Aorta (tissue), 5 donors: ENCODE results near the gene PCDHA9. TPM values are rescaled to one million over a fixed set of nuclear protein-coding genes. Genes with fewer than 3 reads are reported as not detected.
"Not testable (repeated sequence)": the region's sequence is repeated elsewhere in the genome, so short reads cannot be mapped to it uniquely, and the experiment has no call there.

Source experiments
- ATAC-seq: fragments of 200-7000 bp; cut with Tn5 transposase; one replicate; pipeline ENCODE4 v1.9.1; 2022; ENCODE audit warnings: moderate library complexity; ENCODE audit not compliant: low FRiP score
- DNase-seq, 2 donors: peaks; one replicate each; pipeline ENCODE4 v3.0.0-alpha.2; 2020
- H3K27ac ChIP-seq, 2 donors: one replicate each; pipeline ENCODE4 v1.5.1; 2013; ENCODE audit warnings: low read length in 2 of 2, mild to moderate bottlenecking in 2 of 2, moderate library complexity in 2 of 2, control low read depth in 1 of 2, inconsistent platforms in 1 of 2, low read depth in 1 of 2
- H3K27me3 ChIP-seq, 2 donors: one replicate each; pipeline ENCODE4 v1.6.1; 2013; ENCODE audit warnings: control low read depth in 1 of 2, low read length in 1 of 2, mild to moderate bottlenecking in 1 of 2, moderate library complexity in 1 of 2; ENCODE audit not compliant: insufficient read depth in 2 of 2, control insufficient read depth in 1 of 2
- H3K36me3 ChIP-seq, 2 donors: one replicate each; pipeline ENCODE4 v1.6.1; 2013; ENCODE audit warnings: control low read depth in 1 of 2, low read length in 1 of 2, mild to moderate bottlenecking in 1 of 2; ENCODE audit not compliant: insufficient read depth in 2 of 2, control insufficient read depth in 1 of 2
- H3K4me1 ChIP-seq, 2 donors: one replicate each; pipeline ENCODE4 v1.6.1; 2013; ENCODE audit warnings: low read length in 2 of 2, control low read depth in 1 of 2, mild to moderate bottlenecking in 1 of 2, moderate library complexity in 1 of 2; ENCODE audit not compliant: insufficient read depth in 2 of 2, control insufficient read depth in 1 of 2
- H3K4me3 ChIP-seq, 2 donors: one replicate each; pipeline ENCODE4 v1.5.1; 2013; ENCODE audit warnings: low read length in 2 of 2, control low read depth in 1 of 2, mild to moderate bottlenecking in 1 of 2
- H3K9me3 ChIP-seq: one replicate; pipeline ENCODE4 v1.6.1; 2013; ENCODE audit warnings: mild to moderate bottlenecking, low read length; ENCODE audit not compliant: control insufficient read depth
- WGBS, 2 donors: extraction: QIAGEN DNeasy Blood & Tissue Kit; methylation state at CpG; one replicate each; pipeline ENCODE4 v1.1.7; 2013; 5-methylcytosine and 5-hydroxymethylcytosine counted together
- intact Hi-C, 2 donors: fragments of 100-400 bp; cut with DNase I; formaldehyde crosslinking; loops; one replicate each; pipeline versions ENCODE4 v1.14.2 to v1.15.0; 2022
- polyA plus RNA-seq, 2 donors: library from polyadenylated mRNA; stranded (reverse); fragments of 200-250 nt; gene quantifications; one replicate each; pipeline ENCODE4 v1.2.3, GENCODE V29; 2013
- total RNA-seq, 2 donors: library from RNA; stranded (reverse); fragmentation: NEBNext Ultra II Directional; extraction: Animal tissue kit (Norgen Biotek cat#: 25700); gene quantifications; one replicate each; pipeline ENCODE4 v1.2.1, GENCODE V29; 2021
- donor health status: healthy with polysubstance abuse.
- donor health status: Bipolar disorder and iron deficiency.
- donor health status: DM: no; HTN: no; CAD: no.
- donor health status: DM: no; HTN: no; CAD: no.
- donor health status: DM: yes; HTN: yes; CAD: no.

The PCDHA9 gene
- total and polyA plus RNA-seq, 4 donors = 0.13 to 0.36 TPM; not detected in 2

DNA sequence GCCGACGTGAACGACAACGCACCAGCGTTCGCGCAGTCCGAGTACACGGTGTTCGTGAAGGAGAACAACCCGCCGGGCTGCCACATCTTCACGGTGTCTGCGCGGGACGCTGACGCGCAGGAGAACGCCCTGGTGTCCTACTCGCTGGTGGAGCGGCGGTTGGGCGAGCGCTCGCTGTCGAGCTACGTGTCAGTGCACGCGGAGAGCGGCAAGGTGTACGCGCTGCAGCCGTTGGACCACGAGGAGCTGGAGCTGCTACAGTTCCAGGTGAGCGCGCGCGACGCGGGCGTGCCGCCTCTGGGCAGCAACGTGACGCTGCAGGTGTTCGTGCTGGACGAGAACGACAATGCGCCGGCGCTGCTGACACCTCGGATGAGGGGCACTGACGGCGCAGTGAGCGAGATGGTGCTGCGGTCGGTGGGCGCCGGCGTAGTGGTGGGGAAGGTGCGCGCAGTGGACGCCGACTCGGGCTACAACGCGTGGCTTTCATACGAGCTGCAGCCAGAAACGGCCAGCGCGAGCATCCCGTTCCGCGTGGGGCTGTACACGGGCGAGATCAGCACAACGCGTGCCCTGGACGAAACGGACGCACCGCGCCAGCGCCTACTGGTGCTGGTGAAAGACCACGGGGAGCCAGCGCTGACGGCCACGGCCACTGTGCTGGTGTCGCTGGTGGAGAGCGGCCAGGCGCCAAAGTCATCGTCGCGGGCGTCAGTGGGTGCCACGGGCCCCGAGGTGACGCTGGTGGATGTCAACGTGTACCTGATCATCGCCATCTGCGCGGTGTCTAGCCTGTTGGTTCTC lies 1.9 kb downstream of the PCDHA9 start:
- intact Hi-C loops = not testable (repeated sequence)

DNA sequence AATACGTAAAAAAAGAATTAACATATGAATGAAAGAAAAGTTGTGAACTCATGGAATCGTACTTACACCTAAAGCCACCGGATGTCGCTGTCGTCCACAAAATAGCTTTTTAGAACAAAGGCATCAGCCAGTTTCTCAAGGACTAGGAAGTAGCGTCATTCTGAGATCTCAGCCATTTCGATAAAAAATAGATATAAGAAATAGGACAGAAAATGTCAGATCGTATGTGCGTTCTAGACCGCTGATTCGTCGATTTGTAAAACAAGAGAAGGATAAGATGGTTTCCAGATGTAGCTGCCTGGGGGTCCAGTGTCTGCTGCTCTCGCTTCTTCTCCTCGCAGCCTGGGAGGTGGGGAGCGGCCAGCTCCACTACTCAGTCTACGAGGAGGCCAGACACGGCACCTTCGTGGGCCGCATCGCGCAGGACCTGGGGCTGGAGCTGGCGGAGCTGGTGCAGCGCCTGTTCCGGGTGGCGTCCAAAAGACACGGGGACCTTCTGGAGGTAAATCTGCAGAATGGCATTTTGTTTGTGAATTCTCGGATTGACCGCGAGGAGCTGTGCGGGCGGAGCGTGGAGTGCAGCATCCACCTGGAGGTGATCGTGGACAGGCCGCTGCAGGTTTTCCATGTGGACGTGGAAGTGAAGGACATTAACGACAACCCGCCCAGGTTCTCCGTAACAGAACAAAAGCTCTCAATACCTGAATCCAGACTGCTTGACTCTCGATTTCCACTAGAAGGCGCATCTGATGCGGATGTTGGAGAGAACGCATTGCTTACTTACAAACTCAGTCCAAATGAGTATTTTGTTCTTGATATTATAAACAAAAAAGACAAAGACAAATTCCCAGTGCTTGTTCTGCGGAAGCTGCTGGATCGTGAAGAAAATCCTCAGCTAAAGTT lies 7.8 kb downstream of the PCDHA9 start, which contains the start of gene PCDHA10:
Gene PCDHA10, plus strand, starts transcription at position 126 of the 903 bp plus-strand sequence. Its CDS starts 152 bp downstream, at position 278.
- Histone ChIP-seq H3K4me1 (no peaks in the 10 kb centered on the region), H3K9me3 (peaks cover 13% of the 10 kb centered on the region), H3K4me3 (no peak within 1 kb of the TSS), H3K27ac (no peak within 1 kb of the TSS), H3K27me3 (no peaks in the 10 kb centered on the region), H3K36me3 (no peaks in the 10 kb centered on the region)
- intact Hi-C loops = no loop called here
- ATAC-seq (no peak), DNase-seq (no peak)
- WGBS, 2 donors = 17% methylated on average over 44 of the region's 44 CpGs; no CpG with 5 or more reads in 1 of the 2 donors

More for the DNA sequence above, 1.9 kb downstream of the PCDHA9 start:
- H3K36me3 ChIP-seq, ATAC-seq, H3K4me3 ChIP-seq, H3K27ac ChIP-seq, DNase-seq, H3K27me3 ChIP-seq, H3K4me1 ChIP-seq: not testable (repeated sequence)
- WGBS, 2 donors = 33% methylated on average over 101 of the region's 101 CpGs; no CpG with 5 or more reads in 1 of the 2 donors
- H3K9me3 ChIP-seq = peaks cover 15% of the 10 kb centered on the region

DNA sequence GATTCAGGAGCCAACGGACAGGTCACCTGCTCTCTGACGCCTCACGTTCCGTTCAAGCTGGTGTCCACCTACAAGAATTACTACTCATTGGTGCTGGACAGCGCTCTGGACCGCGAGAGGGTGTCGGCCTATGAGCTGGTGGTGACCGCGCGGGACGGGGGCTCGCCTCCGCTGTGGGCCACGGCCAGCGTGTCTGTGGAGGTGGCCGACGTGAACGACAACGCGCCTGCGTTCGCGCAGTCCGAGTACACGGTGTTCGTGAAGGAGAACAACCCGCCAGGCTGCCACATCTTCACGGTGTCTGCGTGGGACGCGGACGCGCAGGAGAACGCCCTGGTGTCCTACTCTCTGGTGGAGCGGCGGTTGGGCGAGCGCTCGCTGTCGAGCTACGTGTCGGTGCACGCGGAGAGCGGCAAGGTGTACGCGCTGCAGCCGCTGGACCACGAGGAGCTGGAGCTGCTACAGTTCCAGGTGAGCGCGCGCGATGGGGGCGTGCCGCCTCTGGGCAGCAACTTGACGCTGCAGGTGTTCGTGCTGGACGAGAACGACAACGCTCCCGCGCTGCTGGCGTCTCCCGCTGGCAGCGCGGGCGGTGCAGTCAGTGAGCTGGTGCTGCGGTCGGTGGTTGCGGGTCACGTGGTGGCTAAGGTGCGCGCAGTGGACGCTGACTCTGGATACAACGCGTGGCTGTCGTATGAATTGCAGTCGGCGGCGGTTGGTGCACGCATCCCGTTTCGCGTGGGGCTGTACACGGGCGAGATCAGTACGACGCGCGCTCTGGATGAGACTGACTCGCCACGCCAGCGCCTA lies 9.2 kb downstream of the PCDHA9 start:
- intact Hi-C loops = no loop called here
- 44% methylated on average over 94 of the region's 94 CpGs; no CpG with 5 or more reads in 1 of the 2 donors for WGBS, 2 donors
- DNase-seq (no peak), ATAC-seq (no peak)
- Histone ChIP-seq H3K36me3 (no peaks in the 10 kb centered on the region), H3K27me3 (no peaks in the 10 kb centered on the region), H3K27ac (no peak overlapping the region), H3K4me3 (no peak overlapping the region), H3K4me1 (no peaks in the 10 kb centered on the region), H3K9me3 (peaks cover 20% of the 10 kb centered on the region)

DNA sequence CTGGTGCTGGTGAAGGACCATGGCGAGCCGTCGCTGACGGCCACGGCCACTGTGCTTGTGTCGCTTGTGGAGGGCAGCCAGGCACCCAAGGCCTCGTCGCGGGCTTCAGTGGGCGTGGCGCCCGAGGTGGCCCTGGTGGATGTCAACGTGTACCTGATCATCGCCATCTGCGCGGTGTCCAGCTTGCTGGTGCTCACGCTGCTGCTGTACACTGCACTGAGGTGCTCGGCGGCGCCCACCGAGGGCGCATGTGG lies 9.7 kb downstream of the PCDHA9 start:
- no peak overlapping the region for H3K27ac ChIP-seq
- no peak for ATAC-seq
- WGBS, 2 donors = 50% methylated on average over 22 of the region's 22 CpGs; no CpG with 5 or more reads in 1 of the 2 donors
- H3K9me3 ChIP-seq = peaks cover 25% of the 10 kb centered on the region
- no peaks in the 10 kb centered on the region for H3K4me1 ChIP-seq
- intact Hi-C loops = no loop called here
- H3K36me3 ChIP-seq = no peaks in the 10 kb centered on the region
- H3K4me3 ChIP-seq = no peak overlapping the region
- no peaks in the 10 kb centered on the region for H3K27me3 ChIP-seq
- DNase-seq = no peak

DNA sequence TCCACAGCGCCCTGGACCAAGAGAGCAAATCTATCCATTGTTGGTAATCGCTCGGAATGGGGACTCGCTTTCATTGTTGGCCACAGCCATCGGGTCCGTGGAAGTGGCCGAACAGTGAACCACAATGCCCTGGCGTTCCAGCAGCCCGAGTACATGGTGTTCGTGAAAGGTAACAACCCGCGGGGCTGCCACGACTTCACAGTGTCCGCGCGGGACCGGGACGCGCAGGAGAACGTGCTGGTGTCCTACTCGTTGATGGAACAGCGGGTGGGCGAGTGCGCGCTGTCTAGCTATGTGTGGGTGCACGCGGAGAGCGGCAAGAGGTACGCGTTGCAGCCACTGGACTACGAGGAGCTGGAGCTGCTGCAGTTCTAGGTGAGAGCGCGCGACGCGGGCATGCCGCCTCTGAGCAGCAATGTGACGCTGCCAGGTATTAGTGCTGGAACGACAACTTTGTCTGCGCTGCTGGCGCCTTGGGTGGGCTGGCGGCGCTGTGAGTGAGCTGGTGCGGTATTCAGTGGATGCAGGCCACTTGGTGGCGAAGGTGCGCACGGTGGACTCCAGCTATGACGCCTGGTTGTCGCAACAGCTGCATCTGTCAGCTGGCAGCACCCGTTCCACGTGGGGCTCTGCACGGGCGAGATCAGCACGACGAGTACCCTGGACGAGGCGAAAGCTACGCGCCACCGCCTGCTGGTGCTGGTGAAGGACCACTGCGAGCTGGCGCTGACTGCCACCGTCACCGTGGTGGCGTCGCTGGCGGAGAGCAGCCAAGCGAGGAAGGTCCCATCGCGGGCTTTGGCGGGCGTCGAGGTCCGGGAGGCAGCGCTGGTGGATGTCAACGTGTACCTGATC lies 14.5 kb downstream of the PCDHA9 start:
- 31 to 35% methylated on average over 75 to 76 of the region's 76 CpGs for WGBS, 2 donors
- Histone ChIP-seq H3K27me3 (no peaks in the 10 kb centered on the region), H3K4me3 (no peak overlapping the region), H3K4me1 (no peaks in the 10 kb centered on the region), H3K9me3 (peaks cover 18% of the 10 kb centered on the region), H3K27ac (no peak overlapping the region), H3K36me3 (no peaks in the 10 kb centered on the region)
- intact Hi-C loops = no loop called here
- ATAC-seq (no peak), DNase-seq (no peak)

DNA sequence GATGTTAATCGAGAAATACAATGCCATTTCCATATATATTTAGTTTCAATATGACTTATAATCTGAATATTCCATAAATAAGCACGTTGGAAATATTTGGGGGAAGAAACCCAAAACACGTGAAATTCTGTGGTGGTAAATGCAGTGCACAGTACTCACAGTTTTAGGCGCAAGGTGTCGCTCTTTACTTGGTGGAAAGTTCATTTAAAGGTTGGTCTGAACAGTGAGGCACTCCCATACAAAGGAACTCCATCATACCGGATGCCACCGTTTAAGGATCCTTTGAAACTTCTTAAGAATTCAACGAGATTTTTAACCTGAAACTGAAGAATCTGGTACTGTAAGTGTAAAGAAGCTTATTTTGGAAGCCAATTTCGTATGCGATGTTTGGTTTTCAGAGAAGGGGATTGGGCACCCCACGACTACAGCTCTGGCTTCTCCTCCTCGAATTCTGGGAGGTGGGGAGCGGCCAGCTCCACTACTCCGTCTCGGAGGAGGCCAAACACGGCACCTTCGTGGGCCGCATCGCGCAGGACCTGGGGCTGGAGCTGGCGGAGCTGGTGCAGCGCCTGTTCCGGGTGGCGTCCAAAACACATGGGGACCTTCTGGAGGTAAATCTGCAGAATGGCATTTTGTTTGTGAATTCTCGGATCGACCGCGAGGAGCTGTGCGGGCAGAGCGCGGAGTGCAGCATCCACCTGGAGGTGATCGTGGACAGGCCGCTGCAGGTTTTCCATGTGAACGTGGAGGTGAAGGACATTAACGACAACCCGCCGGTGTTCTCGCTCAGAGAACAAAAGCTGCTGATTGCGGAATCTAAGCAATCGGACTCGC lies 20.8 kb downstream of the PCDHA9 start, which contains the start of gene PCDHA11:
Gene PCDHA11, plus strand, starts transcription at position 237 of the 834 bp plus-strand sequence. Its CDS starts 147 bp downstream, at position 384.
- H3K27me3 ChIP-seq = no peaks in the 10 kb centered on the region
- H3K36me3 ChIP-seq = no peaks in the 10 kb centered on the region
- no peak for ATAC-seq
- DNase-seq = no peak
- 11 to 13% methylated on average over 41 of the region's 41 CpGs for WGBS, 2 donors
- no peak within 1 kb of the TSS for H3K4me3 ChIP-seq
- intact Hi-C loops = no loop called here
- no peak within 1 kb of the TSS for H3K27ac ChIP-seq
- H3K4me1 ChIP-seq = no peaks in the 10 kb centered on the region
- H3K9me3 ChIP-seq = peaks cover 14% of the 10 kb centered on the region

DNA sequence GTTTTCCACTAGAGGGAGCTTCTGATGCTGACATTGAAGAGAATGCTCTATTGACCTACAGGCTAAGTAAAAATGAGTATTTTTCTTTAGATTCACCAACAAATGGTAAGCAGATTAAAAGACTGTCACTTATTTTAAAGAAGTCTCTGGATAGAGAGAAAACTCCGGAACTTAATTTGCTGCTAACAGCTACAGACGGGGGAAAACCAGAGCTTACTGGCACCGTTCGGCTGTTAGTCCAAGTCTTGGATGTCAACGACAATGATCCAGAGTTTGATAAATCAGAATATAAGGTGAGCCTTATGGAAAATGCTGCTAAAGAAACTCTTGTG lies 21.3 kb downstream of the PCDHA9 start:
- Histone ChIP-seq H3K4me1 (no peaks in the 10 kb centered on the region), H3K9me3 (peaks cover 14% of the 10 kb centered on the region), H3K27me3 (no peaks in the 10 kb centered on the region), H3K27ac (no peak overlapping the region), H3K36me3 (no peaks in the 10 kb centered on the region), H3K4me3 (no peak overlapping the region)
- intact Hi-C loops = no loop called here
- 45 to 50% methylated on average over 5 of the region's 5 CpGs for WGBS, 2 donors
- DNase-seq = no peak
- ATAC-seq = no peak
